Omental fat pad (tissue), 4 donors: ENCODE results near the gene AGPAT1. TPM values are rescaled to one million over a fixed set of nuclear protein-coding genes. Genes with fewer than 3 reads are reported as not detected.

Source experiments
- ATAC-seq: fragments of 150-250 bp; one replicate; pipeline ENCODE4 v1.9.1; 2016; ENCODE audit warnings: mild to moderate bottlenecking, moderate library complexity; ENCODE audit not compliant: low FRiP score
- DNase-seq: peaks from one replicate; pipeline ENCODE4 v3.0.0-alpha.2; 2019; ENCODE audit warnings: low spot score
- total RNA-seq, 4 donors: library from RNA; depleted of rRNA; stranded (reverse); fragments of >200 nt; gene quantifications; one replicate each; pipeline ENCODE4 v1.1.0, GENCODE V29; 2016
- TF ChIP-seq, protein P1 (sequence below), 3 donors: fragments of 450-650 bp; IDR thresholded peaks; one replicate each; pipeline ENCODE4 v1.5.1; 2016 to 2017; ENCODE audit warnings: antibody characterized with exemption in 3 of 3, mild to moderate bottlenecking in 3 of 3, moderate library complexity in 2 of 3

AGPAT1 gene
- total RNA-seq, 4 donors from 2014 or later = 26.4 to 40.9 (median 35.7) TPM

DNA sequence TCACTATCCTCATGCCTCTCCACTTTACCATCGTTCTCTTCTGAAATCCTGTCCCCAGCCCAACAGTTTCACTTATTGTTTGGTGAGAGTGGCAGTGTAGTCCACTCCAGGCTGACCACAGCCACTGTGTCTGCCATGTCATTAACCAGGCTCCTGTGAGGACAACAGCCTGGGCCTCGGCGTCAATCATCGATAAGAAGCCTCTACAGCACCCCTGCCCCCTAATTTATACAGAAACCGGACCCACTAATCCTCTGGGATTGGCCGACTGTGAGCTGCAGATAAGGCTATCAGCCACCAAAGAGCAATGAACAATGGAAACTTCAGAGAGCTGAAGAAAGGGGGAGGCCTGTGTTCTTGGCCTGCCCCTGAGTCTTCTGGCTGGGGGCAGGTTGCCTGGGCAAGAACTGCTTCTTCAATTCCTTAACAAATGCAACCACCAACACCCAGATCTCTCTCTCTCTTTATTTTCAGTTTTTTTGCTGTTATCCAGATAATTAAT lies 8.1 kb downstream of the AGPAT1 start:
- ATAC-seq = no peak
- TF ChIP-seq, protein P1, sequence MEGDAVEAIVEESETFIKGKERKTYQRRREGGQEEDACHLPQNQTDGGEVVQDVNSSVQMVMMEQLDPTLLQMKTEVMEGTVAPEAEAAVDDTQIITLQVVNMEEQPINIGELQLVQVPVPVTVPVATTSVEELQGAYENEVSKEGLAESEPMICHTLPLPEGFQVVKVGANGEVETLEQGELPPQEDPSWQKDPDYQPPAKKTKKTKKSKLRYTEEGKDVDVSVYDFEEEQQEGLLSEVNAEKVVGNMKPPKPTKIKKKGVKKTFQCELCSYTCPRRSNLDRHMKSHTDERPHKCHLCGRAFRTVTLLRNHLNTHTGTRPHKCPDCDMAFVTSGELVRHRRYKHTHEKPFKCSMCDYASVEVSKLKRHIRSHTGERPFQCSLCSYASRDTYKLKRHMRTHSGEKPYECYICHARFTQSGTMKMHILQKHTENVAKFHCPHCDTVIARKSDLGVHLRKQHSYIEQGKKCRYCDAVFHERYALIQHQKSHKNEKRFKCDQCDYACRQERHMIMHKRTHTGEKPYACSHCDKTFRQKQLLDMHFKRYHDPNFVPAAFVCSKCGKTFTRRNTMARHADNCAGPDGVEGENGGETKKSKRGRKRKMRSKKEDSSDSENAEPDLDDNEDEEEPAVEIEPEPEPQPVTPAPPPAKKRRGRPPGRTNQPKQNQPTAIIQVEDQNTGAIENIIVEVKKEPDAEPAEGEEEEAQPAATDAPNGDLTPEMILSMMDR (IDR thresholded peaks at IDR 0.05) = no peak
- no peak for DNase-seq

DNA sequence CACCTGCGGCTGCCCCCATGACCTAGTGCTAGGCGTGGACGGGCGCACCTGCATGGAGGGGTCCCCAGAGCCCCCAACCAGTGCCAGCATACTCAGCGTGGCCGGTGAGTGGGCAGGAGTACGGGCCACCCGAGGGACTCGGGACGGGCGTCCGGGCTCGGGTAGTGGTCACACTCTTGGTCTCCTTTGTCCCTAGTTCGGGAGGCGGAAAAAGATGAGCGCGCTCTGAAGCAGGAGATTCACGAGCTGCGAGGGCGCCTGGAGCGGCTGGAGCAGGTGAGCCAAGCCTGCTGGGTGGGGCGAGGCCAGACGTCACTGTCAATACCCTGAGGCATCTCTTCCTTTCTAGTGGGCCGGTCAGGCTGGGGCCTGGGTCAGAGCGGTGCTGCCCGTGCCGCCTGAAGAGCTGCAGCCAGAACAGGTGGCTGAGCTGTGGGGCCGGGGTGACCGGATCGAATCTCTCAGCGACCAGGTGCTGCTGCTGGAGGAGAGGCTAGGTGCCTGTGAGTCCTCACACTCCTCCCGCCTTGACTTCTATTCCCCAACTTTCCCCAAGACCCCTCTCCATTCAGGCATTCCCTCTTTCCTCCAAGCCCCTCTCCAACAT lies 8.6 kb downstream of the AGPAT1 start:
- ATAC-seq (no peak), DNase-seq (no peak)
- TF ChIP-seq, protein P1 (IDR thresholded peaks at IDR 0.05) = no peak

DNA sequence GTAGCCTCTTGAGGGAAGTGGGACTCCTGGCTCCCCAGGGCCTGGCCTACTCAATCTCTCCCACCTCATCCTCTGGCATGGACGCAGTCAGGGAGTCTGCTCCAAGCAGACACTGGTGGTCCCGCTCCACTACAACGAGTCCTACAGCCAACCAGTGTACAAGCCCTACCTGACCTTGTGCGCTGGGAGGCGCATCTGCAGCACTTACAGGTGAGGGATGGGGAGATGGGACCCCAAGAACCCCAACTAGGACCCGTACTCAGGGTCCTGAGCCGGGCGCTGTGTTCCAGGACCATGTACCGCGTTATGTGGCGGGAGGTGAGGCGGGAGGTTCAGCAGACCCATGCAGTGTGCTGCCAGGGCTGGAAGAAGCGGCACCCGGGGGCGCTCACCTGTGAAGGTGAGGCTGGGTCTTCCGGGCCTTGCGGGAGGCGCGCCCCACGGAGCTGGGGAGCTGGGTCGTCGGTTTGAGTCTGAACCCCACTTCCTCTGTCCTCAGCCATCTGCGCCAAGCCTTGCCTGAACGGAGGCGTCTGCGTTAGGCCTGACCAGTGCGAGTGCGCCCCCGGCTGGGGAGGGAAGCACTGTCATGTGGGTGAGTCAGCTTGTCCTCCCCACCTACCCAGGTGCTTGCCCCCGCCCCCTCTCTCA lies 9.3 kb downstream of the AGPAT1 start:
- TF ChIP-seq, protein P1 (IDR thresholded peaks at IDR 0.05) = no peak
- ATAC-seq = no peak
- no peak for DNase-seq

DNA sequence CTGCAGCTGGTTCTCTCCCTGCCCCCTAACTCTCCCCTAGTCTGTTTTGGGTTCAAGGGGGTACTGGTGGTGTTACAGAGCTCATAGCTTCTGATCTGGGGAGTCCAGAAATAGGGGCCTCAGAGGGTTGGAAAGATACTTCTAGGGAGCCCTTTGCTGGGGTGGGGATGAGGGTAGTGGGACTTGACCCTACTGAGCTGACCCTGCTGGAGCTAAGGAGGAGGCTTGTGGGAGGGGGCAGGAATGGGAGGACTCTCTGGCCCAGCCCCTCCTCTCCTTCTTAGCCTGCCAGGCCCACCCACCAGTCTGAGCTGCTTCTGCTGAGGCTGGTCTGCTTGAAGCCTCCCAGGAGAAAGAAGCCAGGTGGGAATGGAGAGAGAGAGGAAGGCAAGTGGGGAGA lies 11.6 kb downstream of the AGPAT1 start, which contains the start of gene EGFL8:
Gene EGFL8, plus strand, starts transcription at position 301 of the 400 bp plus-strand sequence. CDS start 1,571 bp downstream, outside the sequence.
- DNase-seq (no peak), ATAC-seq (no peak)
- TF ChIP-seq, protein P1 (IDR thresholded peaks at IDR 0.05) = no peak

DNA sequence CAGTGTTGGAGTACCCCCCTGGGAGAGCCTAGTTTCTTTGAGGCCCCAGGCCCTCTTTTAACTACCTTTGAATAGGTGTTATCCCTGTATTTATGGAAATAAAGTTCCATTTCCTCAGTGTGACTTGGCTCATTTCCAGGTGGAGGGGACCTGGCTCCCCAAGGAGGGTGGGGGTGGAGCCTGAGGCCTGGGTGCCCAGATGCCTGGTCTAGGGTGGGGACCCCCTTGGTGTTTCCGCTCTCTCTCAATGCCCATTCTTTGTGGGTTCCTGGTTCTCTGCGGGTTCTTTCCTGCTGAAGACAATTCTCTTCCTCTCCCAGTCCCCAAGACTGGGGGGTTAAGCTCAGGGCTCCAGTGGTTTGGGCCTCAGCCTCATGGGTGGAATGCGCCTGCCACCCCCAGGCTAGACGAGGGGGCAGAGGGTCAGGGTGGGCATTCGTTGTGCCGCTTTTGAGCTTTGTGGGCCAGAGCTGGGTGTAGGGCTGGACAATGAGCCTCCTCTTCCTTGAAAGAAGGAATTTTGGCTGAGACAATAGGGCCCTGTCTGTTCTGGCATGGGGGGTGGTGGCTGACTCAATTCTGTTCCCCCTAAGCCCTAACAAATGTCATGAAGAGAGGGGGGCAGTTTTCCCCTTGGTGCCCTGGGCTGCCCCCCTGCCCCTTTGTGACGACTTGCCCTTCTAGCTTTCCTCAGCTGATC lies 12.2 kb downstream of the AGPAT1 start:
- DNase-seq (no peak), ATAC-seq (no peak)
- TF ChIP-seq, protein P1 (IDR thresholded peaks at IDR 0.05) = no peak

DNA sequence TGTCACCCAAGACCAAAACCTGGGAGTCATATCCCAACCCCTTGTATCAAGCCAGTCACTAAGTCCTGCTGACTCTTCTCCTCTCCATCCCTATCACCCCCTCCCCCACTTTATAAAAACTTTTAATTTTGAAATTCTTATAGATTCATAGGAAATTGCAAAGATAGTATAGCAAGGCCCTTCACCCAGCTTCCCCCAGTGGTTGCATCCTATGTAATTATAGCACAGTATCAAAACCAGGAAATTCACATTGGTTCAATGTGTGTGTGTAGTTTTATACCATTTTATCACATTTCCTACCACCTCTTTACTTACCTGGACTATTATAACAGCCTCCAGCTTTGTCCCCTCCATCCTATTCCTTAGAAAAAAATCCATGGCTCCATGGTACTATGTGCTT lies 17.8 kb downstream of the AGPAT1 start:
- no peak for ATAC-seq
- TF ChIP-seq, protein P1 (IDR thresholded peaks at IDR 0.05) = no peak
- DNase-seq = no peak
